ENCODE data around the gene NPLOC4.
A peak's percentile ranks its signal among the peaks of the same experiment; 100 is the strongest.

NPLOC4 gene

GRCh38 chr17:81519284-81520020 lies 117.5 kb downstream of the NPLOC4 start:
- DNase-seq (ENCODE audit: low read depth in 2 of 2) = peak in 1 of 2 donors; percentile 63

- DNase-seq (ENCODE audit: low read depth in 2 of 2) = no peak
These were observed 118.1 kb downstream of the NPLOC4 start for GRCh38 chr17:81518785-81519283.

- DNase-seq (ENCODE audit: low read depth in 2 of 2) = no peak
These were observed 118.7 kb downstream of the NPLOC4 start for GRCh38 chr17:81518113-81518784.

DNA sequence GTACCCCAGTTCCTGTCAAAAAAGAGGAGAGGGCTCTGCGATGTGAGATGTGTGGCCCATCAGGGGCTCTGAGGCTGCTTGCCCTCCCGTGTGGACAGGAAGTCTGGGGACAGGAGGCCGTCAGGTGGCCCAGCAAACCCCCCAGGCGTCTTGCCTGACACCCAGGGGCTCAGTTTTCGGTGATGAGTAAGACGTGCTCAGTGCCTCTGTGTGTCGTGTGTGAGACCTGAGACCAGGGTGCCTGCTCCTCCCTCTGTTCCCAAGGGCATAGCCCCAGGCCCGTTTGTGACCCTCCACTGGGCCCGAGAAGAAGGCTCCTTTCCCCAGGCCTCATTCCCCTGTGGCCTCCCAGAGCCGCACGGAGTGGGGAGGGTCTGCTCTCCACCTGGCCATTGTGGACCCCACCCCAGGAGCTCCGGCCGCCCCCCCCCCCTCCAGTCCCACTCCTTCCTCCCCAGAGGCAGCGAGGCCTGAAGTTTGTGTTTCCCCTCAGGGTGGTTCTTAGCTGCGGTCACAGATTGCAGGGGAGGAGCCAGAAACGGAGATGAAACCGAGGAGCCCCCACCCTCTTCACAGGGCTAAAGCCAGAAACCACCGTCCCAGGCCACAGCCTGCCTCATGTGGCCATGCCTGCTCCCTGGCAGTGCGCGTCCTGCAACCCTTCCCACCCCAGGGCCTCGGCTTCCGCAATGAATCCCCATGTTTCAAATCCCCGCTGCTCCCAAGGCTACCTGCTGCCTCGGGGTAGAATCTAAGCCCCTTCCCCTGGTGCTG lies 119.4 kb downstream of the NPLOC4 start:
- DNase-seq (ENCODE audit: low read depth in 2 of 2) = no peak

DNA sequence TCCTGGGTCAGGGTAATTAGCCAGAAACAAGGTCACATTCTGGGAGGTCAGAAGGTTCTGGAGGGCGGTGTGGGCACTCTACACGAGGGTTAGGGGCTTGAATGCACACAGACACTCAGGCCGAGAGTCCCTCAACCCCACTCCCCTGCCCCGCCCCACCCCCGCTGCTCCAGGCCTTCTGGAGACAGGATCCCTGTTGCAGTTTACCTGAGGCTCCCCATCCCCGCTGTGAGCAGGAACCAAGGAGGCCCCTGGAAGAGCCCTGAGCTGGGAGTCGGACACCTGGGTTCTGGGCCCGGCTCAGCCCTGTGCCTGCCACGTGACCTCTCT lies 119.9 kb downstream of the NPLOC4 start:
- DNase-seq (ENCODE audit: low read depth in 2 of 2) = no peak

GRCh38 chr17:81516439-81516838 lies 120.5 kb downstream of the NPLOC4 start:
- DNase-seq (ENCODE audit: low read depth in 2 of 2) = no peak

DNA sequence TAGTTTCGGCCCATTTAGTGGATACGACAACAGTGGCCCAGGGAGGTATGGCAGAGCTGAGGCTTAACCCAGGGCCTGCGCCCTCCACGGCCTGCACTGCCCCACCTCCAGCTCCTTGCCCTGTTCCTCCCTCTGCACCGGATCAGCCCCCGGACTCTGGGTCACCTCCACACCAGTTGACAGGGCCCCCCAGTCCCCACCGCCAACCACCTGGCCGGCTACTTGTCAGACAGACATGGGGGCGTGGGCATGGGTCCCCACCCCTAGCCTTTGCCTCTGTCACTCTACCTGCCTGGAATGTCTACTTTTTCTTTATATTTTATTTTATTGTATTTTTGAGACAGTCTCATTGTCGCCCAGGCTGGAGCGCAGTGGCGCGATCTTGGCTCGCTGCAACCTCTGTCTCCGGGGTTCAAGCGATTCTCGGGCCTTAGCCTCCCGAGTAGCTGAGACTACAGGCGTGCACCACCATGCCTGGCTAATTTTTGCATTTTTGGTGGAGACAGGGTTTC lies 121.3 kb downstream of the NPLOC4 start:
- no peak for DNase-seq (ENCODE audit: low read depth in 2 of 2)

GRCh38 chr17:81514739-81515529 lies 122.0 kb downstream of the NPLOC4 start:
- peak in 1 of 2 donors; percentile 68 for DNase-seq (ENCODE audit: low read depth in 2 of 2)

- DNase-seq (ENCODE audit: low read depth in 2 of 2) = no peak
These were observed 122.5 kb downstream of the NPLOC4 start for GRCh38 chr17:81514489-81514738.

- no peak for DNase-seq (ENCODE audit: low read depth in 2 of 2)
These were observed 123.0 kb downstream of the NPLOC4 start for GRCh38 chr17:81513753-81514488.

DNA sequence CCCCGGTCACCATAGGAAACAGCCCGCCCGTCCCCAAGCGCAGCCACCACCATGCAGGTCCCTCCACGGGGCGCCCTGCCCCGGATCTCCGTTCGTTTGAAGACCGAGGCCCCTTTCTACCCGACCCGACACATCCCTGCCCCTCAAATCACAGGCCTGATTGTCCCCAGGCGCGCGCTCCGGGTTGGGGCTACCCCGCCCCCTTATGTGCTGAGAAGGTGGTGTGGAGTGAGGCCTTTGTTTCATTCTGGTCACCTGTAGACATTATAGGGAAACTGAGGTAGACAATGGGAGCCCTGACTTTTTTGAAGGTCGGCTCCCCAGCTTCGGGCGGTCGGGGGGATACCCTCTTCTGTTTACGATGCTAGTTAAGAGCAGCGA lies 123.5 kb downstream of the NPLOC4 start:
- peak; percentile 62 to 63 for DNase-seq (ENCODE audit: low read depth in 2 of 2)

DNA sequence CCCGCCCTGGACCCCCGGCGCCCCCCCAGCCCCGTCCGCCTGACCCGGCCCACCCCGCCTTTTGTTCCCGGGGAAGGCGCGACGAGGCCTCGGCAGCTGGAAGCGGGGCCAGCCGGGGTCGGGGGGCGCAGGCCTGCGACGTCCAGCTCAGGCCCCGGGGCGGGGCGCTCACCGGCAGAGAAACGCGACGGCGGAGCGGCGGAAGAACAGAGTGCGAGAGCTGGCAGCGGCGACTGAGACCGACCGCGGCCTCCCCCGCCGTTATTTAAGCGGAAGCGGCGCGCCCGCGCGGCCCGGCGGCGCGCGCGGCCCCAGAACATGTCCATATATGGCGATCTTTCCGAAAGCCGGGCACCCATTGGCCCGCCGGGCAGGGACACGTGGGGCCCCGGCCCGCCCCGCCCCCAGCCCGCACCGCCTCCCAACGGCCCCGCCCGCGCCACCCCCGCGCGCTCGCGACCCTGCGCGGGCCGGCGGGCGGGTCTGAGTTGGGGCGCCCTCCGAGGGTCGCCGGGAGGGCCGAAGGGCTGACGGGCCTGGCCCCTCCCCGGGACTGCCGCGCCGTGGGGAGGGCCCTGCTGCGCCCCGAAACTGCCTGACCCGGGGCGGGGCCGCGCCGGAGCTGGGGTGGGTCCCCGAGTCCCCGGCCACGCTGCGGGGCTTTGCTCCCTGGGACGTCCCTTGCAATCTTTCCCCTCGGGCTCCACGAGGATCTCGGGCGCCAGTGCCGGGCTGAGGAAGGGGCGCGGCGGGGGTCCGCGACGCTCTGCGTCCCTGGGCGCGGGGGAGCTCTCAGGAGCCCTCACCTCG lies 124.1 kb downstream of the NPLOC4 start, which contains the start of gene ACTG1:
Gene ACTG1, minus strand, starts transcription at position 238 of the 810 bp plus-strand sequence. CDS start 445 bp downstream, outside the sequence.
- DNase-seq (ENCODE audit: low read depth in 2 of 2) = peak; percentile 85 to 86

DNA sequence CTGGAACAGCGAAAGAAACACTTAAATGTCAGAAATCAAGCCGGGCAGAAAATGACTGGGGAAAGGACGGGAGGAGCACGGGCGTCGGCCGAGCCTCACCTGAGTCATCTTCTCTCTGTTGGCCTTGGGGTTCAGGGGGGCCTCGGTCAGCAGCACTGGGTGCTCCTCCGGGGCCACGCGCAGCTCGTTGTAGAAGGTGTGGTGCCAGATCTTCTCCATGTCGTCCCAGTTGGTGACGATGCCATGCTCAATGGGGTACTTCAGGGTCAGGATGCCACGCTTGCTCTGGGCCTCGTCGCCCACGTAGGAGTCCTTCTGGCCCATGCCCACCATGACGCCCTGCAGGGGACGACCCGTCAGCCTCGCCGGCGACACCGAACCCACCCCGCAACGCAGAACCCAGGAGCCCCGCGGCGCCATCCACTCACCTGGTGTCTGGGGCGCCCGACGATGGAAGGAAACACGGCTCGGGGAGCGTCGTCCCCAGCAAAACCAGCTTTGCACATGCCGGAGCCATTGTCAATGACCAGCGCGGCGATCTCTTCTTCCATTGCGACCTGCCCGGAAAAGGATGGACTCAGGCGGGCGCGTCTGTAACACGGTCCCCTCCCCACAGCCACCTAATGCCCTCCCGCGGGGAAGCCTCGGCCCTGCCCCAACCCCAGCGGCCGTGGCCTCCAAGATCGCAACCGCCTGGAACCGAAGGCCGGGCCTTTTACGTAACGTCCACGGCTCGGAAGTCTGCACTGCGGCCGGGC lies 124.9 kb downstream of the NPLOC4 start:
- DNase-seq (ENCODE audit: low read depth in 2 of 2) = no peak

DNA sequence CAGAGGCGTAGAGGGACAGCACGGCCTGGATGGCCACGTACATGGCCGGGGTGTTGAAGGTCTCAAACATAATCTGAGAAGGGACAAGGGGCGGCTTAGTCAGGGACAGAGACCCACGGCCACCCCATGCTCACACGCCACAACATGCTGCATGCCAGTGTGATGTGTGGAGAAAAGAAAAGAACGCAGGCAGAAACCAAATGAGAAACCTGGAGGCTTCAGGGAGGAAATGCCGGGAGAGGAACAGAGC lies 125.4 kb downstream of the NPLOC4 start:
- no peak for DNase-seq (ENCODE audit: low read depth in 2 of 2)

DNA sequence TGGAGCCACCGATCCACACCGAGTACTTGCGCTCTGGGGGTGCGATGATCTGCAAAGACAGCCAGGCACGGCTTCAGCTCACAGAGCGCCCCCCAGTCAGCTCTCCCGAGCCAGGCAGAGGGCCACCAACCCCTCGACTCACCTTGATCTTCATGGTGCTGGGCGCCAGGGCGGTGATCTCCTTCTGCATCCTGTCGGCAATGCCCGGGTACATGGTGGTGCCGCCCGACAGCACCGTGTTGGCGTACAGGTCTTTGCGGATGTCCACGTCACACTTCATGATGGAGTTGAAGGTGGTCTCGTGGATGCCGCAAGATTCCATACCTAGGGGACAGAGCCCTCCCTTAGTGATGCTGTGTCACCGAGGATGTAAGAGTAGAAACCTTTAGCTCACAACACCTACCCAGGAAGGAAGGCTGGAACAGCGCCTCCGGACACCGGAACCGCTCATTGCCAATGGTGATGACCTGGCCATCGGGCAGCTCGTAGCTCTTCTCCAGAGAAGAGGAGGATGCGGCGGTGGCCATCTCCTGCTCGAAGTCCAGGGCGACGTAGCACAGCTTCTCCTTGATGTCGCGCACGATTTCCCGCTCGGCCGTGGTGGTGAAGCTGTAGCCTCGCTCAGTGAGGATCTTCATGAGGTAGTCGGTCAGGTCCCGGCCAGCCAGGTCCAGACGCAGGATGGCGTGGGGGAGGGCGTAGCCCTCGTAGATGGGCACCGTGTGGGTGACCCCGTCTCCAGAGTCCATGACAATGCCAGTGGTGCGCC lies 125.9 kb downstream of the NPLOC4 start:
- no peak for DNase-seq (ENCODE audit: low read depth in 2 of 2)

- DNase-seq (ENCODE audit: low read depth in 2 of 2) = no peak
These were observed 126.7 kb downstream of the NPLOC4 start for GRCh38 chr17:81509972-81510784.

- no peak for DNase-seq (ENCODE audit: low read depth in 2 of 2)
These were observed 127.5 kb downstream of the NPLOC4 start for GRCh38 chr17:81509207-81509971.

All from stimulated activated CD4-positive, alpha-beta T cell treated with anti-CD3 and anti-CD28 coated beads, Interleukin-15, amount 100 ng/mL, for 48 hours (primary cell).